Activated CD4-positive, alpha-beta T cell treated with anti-CD3 and anti-CD28 coated beads, Interleukin-2, amount 50 U/mL, for 48 hours (primary cell): ENCODE results near the gene NUDT16L1.

Source experiments
- DNase-seq, 2 experiments: peaks; one replicate each; pipeline ENCODE4 v3.0.0-alpha.2; 2020

The NUDT16L1 gene

DNA sequence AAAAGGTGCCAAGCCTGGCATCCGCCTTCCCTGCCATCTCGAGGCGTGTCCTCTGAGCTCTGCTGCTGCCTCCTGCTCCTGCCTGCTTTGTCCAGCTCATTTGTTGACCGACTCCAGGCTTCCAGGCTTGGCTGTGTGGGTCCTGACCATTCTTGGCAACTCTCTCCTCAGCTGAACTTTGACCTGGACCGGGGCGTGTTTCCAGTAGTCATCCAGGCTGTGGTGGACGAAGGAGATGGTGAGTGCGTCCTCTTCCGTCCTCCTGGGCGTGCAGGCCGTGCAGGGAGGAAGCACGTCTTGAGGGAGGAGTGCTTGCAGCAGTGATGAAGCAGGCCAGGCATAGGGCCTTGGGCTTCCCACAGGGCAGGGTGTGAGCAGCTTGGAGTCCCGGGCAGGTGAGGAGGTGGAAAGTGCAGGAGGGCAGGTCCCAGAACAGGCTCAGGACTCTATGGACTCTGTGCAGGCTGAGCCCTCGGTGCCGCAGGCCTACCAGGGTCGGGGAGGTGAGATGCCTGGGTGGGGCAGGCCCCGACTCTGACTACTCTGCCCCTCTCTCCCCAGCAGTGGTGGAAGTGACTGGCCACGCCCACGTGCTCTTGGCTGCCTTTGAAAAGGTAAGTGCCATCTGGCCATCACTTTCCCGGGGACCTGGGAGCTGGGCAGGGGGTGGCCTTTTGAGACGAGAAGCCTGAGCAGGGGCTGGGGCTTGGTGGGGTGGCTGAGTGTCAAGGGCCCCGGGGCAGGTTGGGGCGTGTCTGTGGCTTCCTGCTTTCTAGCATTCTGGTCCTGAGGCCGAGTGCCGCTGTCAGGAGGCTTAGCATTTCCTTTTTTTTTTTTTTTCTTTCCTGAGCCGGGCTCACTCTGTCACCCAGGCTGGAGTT is 28.6 kb upstream of the NUDT16L1 start:
- peak; percentile 59 to 65 for DNase-seq

DNA sequence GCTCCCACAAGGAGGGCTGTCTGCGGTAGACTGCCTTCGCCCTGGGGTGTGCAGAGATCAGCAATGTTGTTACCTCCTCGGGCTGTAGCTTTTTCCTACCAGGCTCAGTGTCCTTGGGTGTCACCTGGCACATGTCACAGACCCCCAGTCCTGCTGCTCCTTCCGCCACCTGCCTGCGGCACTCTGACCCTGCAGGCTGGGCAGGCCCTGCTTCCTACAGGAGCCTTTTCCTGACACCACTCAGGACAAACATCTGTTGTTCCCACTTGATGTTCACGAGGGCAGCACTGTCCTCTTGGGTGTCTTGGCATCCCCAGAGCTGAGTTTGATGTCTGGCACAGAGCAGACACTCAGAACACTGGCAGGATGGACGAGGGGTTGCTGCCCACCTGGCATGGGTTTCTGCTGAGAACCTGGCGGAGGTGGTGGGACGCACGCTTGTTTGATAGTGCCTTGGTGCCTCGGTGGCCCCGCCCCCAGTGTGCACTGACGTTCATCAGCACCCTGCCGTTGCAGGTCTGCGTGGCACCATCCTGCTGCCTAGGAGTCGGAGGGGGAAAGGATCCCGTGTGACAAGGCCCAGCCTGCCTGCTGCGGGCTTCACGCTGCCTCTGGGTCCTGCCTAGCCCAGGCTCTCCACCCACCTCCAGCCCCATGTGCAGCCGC is 26.7 kb upstream of the NUDT16L1 start:
- DNase-seq = no peak

DNA sequence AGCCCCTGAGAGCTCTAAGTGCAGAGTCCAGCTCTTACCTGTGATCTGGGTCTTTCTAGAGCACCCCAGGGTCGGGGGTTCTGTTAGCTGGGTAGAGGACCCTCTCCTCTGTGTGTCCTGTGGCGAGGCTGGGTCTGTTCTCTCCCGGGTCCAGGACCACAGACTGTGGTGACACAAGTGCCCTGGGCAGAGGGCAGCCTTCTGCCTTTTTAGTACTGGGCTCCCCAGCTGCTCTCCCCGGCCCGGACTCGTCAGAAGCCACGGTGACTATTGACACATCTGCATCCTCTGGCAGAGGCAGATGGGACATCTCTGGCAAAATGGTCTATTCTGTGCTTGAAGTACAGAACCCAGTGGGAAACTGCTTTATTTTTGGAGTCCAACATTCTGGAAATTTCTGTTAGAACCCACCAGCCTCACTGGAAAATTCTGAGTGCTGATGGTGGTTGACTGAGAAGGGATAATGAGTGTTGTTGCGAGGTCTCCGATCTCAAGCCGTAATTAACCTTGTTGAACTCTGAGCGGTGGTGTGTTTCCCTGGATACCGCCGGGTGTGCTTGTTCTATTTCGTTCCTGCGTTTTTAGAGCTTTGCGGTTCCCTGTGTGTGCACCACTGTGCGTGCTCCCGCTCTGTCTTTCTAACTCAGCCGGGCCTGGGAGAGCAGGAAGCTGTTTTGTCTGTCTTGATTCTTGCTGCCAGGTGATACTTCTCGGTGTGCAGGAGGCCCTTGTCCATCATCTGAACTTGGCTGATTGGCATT is 26.0 kb upstream of the NUDT16L1 start:
- DNase-seq = no peak

DNA sequence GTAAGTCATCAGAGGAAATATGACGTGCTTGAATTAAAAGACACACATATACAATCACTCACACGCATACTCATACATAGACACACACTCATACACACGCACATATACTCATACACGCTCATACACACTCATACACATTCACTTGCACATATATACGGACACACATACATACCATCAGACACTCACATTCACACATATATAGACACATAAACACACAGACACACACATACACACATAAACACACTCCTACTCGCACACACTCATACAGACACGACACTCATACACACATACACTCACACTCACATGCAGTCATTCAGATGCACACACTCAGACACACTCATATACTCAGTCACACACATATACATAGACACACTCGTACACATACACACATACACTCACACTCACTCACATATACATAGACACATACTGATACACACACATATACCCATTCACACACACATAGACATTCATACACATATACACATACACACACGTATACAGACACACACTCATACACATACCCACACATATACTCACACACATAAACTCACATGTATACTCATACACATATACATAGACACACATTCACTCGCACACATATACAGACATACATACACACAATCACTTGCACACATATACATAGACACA is 24.9 kb upstream of the NUDT16L1 start:
- no peak for DNase-seq

DNA sequence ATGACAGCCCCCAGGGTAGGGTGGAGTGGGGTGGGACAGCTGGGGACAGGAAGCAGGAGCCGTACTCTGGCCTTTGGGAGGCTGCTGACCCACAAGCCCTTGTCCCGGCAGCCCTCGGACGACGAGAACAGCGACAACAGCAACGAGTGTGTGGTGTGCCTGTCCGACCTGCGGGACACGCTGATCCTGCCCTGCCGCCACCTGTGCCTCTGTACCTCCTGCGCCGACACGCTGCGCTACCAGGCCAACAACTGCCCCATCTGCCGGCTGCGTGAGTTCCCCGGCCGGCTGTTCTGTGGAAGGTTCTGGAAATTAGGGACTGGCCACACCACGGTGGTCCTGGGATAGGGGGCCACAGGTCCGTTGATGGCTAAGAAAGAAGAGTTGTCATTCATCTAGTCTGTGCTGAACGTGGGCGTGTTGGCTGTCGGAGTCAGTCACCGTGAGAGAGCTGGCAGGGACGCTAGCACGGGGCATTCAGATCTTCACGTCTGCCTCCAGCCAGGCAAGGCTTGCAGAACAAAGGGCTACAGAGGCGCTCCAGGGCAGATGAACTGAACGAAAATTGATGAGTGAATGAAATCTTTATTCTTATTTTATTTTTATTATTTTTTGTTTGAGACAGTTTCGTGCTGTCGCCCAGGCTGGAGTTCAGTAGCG is 19.8 kb upstream of the NUDT16L1 start:
- DNase-seq = no peak

DNA sequence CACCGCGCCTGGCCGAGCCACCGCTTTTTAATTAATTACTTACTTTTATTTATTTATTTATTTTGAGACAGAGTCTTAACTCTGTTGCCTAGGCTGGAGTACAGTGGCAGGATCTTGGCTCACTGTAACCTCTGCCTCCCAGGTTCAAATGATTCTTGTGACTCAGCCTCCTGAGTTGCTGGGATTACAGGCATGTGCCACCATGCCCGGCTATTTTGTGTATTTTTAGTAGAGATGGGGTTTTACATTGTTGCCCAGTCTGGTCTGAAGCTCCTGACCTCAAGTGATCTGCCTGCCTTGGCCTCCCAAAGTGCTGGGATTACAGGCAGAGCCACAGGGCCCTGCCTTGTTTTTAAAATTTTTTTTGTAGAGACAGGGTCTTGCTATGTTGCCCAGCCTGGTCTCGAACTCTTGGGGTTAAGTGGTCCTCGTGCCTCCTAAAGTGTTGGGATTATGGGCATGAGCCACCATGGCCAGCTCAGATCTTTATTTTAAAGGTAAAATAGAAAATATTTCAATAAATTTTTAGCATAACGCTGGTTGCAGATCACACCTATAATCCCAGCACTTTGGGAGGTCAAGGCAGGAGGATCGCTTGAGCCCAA is 18.3 kb upstream of the NUDT16L1 start:
- no peak for DNase-seq

DNA sequence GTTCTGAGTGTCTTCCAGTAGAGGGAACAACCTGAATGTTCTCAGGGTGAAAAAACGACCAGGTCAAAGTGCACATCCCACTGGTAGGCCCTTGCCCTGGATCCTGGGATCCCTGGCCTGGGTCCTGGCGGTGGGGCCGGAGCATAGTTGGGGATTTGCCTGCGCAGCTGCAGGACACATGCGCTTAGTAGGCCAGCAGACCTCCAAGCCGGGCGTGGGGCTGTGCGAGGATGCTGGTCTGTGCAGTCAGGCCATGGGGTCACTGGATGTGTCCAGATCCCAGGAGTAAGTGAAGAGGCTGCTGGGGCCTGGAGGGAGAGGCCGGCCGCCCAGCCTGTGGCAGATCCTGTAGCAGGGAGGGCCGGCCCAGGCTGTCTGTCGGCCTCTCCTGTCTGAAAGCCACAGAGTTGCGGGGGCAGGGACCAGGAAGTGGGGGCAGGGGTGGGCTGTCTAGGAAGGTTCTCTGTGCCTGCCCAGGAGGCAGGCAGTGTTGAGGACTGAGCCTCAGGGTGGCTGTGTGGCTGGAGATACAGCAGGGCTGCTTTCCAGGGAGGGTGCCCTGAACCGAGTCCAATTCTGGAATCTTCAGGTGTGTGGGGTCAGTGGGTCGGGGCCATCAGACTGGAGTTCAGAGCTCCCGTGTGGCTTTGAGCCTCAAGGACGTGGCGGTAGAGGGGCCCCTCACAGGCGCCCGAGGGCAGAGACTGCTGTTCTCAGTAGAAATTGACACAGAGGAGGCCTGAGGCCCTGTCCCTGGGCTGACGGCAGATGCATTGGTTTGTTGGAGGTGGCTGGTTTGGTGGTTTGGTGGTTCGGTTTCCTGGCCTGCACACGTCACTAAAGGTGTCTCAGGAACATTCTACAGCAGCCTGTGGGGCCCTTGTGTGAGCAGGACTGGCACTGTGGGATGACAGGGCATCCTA is 17.2 kb upstream of the NUDT16L1 start:
- DNase-seq = peak; percentile 74 to 79

DNA sequence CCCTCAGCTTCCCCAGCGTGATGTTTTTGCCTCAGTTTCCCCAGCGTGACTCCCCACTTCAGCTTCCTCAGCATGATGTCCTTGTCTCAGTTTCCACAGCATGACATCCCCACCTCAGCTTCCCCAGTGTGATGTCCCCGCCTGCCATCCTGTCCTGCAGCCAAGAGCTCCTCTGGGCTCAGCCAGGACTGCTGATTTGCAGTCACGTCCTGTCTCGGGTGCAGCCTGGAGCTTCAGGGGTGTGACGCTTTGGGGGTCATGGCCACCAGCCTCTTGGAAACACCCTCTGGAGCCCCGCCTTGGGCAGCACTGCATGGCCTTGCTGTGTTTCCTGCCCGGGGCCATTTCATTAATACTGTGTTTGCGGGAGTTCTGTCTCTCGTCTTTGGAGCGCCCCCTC is 16.5 kb upstream of the NUDT16L1 start:
- no peak for DNase-seq

DNA sequence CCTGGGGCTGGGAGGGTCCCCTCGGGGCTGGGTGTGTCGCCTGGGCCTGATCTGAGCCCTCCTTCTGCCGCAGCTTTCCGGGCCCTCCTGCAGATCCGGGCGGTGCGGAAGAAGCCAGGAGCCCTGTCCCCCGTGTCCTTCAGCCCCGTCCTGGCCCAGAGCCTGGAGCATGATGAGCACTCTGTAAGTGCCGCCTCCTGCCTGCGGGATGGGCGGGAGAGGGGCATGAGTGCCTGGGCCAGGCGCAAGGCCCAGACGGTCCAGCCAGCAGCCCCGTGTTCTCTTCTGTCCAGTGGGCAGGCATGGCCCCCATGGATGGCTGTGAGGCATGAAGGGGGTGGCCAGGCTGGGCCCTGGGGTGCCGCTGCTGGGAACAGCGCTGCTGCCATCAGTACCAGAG is 16.0 kb upstream of the NUDT16L1 start:
- DNase-seq = no peak

DNA sequence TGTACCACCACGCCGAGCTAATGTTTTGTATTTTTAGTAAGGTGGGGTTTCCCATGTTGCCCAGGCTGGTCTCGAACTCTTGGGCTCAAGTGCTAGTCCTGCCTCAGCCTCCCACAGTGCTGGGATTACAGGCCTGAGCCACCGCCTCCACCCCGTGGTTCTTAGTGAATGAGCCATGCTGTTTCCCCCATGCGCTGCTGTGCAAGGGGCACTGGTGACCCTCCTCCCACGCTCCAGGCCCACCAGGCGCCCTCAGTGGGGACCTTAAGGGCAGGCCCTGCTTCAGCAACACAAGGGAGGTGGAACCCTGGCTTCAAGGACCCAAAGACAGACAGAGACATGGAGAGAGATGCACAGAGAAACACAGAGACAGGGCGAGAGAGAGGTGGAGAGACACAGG is 15.4 kb upstream of the NUDT16L1 start:
- no peak for DNase-seq

DNA sequence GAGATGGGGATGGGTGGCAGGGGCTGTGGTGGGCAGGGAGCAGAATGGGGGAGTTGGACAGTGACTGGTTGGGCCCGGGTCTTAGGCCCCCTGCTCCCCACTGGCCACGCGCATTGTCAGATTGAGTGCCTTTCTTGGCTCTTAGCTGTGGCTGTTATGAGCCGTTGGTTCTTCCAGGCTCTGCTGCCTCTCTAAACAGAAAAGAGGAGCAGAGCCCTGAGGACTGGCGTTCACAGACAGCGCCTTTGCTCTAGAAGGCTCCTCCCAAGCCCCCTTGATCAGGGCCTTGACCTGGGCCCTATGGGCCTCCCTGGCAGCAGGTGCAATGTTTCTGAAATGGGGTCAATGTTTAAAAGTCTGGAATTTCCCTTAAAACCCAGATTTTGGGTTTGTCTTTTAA is 14.8 kb upstream of the NUDT16L1 start:
- DNase-seq = no peak

DNA sequence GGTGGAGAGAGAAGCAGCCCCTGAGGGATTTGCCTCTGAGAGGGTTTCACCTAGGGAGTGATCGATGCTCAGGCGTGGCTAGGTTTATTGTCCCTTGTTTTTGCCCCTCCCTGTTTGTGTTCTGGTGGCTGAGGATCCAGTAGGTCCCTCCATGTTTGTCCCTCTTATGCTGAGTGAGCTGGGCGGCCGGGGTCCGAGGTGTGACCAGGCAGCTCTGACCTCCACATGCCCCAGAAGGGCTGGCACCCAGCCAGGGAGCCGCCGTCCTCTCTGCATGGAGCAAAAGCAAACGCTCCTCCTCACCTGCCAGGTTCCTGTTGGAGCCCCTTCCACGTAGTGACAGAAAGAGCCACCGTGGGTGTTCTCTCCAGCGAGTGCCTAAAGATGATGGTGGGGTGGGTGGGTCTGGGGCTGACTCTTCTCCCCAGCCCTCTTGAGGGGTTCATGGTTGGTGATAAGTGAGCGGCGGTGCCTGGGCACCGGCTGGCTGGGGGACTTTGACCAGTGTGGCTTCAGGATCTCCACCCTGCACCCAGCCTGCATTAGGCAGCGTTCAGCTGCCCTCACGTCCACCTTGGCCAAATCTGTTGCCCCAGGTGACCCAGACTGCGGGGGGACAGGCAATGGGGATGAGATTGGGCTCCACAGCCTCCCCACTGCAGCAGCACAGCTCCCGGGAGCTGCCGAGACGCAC is 14.1 kb upstream of the NUDT16L1 start:
- DNase-seq = no peak

DNA sequence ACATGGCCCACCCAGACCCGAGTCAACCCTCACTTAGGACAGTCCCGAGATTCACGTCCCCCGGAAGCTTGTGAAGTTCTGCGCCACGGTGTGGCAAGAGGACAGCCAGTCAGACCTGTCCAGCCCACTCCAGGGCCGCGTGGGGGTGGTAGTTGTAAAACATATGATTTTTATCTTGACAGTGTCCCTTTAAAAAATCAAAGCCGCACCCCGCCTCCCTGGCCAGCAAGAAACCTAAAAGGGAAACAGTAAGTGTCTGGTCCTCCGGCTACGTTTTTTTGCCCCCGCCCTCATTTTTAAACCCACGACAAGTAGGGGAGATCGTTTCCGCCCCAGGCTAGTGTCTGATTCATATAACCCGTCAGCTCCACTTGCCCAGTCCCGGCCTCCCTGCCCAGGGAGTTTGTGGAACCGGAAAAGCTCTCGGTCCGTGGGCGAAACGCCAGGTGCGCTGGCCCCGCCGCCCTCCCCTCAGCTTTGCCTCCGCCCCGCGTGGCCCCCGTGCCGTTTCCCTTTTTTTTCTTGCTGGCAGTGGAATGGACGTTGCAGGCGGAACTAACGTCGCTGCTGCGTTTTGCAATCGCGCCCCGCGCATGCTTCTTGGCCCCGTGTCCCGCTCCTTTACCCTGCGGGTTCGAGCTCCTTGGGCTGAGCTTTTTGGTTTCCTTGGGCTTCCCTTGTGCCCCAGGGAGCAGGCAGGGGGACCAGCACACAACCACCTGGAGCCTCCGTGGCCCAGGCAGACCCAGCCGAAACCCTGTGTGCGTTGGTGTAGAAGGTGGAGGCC is 13.3 kb upstream of the NUDT16L1 start:
- no peak for DNase-seq

DNA sequence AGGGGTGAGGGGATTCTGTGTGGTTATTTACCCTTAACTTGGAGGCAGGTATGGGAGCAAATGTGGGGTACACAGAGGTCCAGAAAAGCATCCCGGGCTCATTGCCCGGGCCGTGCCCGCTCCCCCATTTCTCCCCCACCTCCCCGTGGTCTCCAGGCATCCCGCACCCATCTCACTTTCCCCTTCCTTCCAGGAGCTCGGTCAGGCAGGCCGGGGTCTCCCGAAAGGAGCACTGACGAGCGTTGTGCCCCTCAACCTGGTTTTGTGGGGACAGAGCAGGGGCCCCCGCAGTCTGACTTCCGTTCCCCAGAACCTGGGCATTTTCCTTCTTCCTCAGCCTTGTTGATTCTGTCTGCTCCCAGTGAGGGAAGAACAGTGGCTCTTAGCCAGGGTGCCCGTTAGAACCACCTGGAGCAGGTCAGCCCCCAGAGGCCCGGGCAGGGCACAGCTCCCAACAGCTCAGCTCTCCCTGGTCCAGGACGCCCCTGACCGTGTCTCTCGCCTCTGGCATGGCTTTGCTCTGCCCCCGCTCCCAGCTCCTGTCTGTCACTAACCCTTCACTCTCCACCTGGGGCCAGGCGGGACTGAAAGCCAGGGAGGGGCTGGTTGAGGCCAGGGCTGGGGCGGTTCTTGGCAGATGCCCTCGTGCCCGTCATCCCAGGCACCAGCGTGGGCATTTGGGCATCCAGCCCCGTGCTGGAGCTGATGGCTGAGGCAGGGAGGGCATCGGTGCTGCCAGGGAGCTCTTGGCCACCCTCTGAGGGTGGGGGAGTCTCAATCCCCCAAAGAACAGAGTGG is 12.5 kb upstream of the NUDT16L1 start:
- DNase-seq = no peak

DNA sequence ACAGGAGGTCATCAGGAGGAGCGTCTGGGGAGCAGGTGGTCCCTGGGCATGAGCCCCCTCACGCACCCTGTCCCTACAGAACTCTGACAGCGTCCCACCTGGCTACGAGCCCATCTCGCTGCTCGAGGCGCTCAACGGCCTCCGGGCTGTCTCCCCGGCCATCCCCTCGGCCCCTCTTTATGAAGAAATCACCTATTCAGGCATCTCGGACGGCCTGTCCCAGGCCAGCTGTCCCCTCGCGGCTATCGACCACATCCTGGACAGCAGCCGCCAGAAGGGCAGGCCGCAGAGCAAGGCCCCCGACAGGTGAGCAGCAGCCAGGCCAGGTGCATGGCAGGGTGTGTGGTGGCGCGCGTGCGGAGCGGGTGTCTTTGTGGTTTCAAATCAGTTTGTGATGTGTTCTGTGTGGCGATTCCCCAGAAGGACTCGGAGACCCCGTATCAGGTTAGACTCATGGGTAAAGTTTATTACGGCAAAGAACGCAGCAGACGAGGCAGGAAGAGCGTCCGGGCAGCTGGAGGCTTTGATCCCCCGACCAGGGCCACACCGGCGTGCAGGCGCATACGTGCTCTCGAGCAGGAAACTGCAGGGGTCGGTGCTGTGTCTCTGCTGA is 11.8 kb upstream of the NUDT16L1 start:
- DNase-seq = no peak

DNA sequence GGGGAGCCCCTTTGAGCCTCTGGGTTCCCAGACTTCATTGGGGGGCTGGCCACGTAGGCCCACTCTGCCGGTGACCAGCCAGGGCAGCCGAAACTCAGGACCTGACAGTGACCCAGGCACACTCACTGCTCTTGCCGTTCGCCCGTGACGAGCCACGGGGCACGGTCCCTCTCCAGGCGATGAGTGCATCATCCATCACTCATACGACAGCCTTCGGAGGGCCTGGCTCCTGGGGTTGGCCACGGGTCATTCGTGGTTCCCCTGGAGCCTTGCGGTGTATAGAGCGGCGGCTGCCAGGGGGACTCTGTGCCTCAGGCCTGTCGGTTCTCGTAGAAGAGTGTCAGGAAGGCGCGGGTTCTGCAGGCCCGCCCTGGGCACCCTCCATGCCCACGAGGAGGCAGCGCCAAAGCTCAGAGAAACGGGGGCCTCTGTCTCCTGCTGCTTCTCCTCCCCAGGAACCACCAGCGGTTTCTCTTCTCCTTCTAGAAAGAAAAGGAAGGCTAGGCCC is 11.2 kb upstream of the NUDT16L1 start:
- DNase-seq = no peak

DNA sequence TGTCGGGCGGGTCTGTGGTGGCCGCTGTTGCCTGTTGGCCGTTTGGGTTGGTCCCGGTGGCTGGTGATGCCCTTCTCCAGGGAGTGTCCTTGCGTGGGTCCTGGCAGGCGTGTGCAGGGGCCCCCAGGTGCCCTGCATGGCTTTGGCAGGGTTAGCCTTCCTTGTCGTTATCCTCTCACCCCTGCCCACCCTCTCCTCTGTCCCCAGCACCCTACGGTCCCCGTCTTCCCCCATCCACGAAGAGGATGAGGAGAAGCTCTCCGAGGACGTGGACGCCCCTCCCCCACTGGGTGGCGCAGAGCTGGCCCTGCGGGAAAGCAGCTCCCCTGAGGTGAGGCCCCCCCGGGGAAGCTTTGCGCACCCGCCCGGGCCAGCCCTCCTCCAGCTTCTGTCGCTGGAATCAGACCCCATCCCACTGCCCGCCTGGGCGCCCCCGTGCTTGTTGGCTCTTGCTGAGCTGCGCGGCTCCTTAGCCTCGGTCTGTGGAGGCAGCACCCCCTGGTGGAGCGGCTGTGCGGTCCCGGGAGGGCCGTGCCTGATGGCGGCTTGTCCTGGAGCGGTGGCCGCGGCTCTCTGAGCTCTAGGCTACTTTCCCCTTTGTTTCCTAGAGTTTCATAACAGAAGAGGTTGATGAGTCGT is 10.6 kb upstream of the NUDT16L1 start:
- peak; percentile 45 to 62 for DNase-seq
